Upper lobe of left lung (tissue), 6 donors: ENCODE measurements around the gene EEPD1. TPM values are rescaled to one million over a fixed set of nuclear protein-coding genes. Genes with fewer than 3 reads are reported as not detected.

Experiments
- ATAC-seq, 2 donors: fragments of 200-7000 bp; cut with Tn5 transposase; one replicate each; pipeline ENCODE4 v1.9.1; 2022; ENCODE audit warnings: mild to moderate bottlenecking in 2 of 2, moderate library complexity in 2 of 2; ENCODE audit not compliant: low FRiP score in 2 of 2
- DNase-seq, 2 donors: peaks; one replicate each; pipeline ENCODE4 v3.0.0-alpha.2; 2019 to 2020
- H3K27ac ChIP-seq, 4 donors: fragments of 200-600 bp; sonication (generic); one replicate each; pipeline ENCODE4 v1.5.1; 2016 to 2019
- H3K27me3 ChIP-seq, 4 donors: fragments of 200-600 bp; sonication (generic); one replicate each; pipeline ENCODE4 v1.5.1; 2017 to 2019
- H3K36me3 ChIP-seq, 4 donors: fragments of 200-600 bp; sonication (generic); one replicate each; pipeline ENCODE4 v1.5.1; 2016 to 2019
- H3K4me1 ChIP-seq, 4 donors: fragments of 200-600 bp; sonication (generic); one replicate each; pipeline ENCODE4 v1.5.1; 2018 to 2019
- H3K4me3 ChIP-seq, 4 donors: fragments of 200-600 bp; sonication (generic); one replicate each; pipeline ENCODE4 v1.5.1; 2017 to 2019; ENCODE audit warnings: mild to moderate bottlenecking in 2 of 4, moderate library complexity in 1 of 4
- H3K9me3 ChIP-seq, 4 donors: fragments of 200-600 bp; sonication (generic); one replicate each; pipeline ENCODE4 v1.5.1; 2018 to 2019
- CTCF ChIP-seq, 6 experiments: fragments of 450-650 bp in 4 of 6; fragments of 200-600 bp in 2 of 6; sonication (generic) in 2 of 6; IDR thresholded peaks; one replicate each; pipeline ENCODE4 v1.5.1; 2016 to 2019; ENCODE audit warnings: antibody characterized with exemption in 6 of 6
- EP300 ChIP-seq, 4 donors: sonication (generic); formaldehyde crosslinking; IDR thresholded peaks; one replicate each; pipeline ENCODE4 v1.5.1; 2017; ENCODE audit warnings: antibody characterized with exemption in 4 of 4, control low read depth in 2 of 4
- POLR2A ChIP-seq, 4 donors: fragments of 450-650 bp; IDR thresholded peaks; one replicate each; pipeline ENCODE4 v1.5.1; 2016 to 2017; ENCODE audit warnings: antibody characterized with exemption in 4 of 4, mild to moderate bottlenecking in 2 of 4
- POLR2AphosphoS5 ChIP-seq, 2 donors: sonication (generic); formaldehyde crosslinking; IDR thresholded peaks; one replicate each; pipeline ENCODE4 v1.5.1; 2017; ENCODE audit warnings: antibody characterized with exemption in 2 of 2
- WGBS, 2 donors: methylation state at CpG; one replicate each; pipeline ENCODE4 v1.1.5; 2017 to 2018; 5-methylcytosine and 5-hydroxymethylcytosine counted together
- total RNA-seq, 6 donors: library from RNA; depleted of rRNA in 4 of 6; stranded (reverse); fragments of >200 nt in 4 of 6; gene quantifications; one replicate each; pipeline versions ENCODE4 v1.1.0 to v1.2.1, GENCODE V29; 2016 to 2021
- donor health status: DM: no; HTN: no; CAD: no; lungs with moderate emphysema.
- donor health status: DM: no; HTN: yes; CAD: no; lungs with severe emphysema.

The EEPD1 gene
- total RNA-seq, 6 donors from 2014 or later: 5.9 to 25.1 (median 11.2) TPM

DNA sequence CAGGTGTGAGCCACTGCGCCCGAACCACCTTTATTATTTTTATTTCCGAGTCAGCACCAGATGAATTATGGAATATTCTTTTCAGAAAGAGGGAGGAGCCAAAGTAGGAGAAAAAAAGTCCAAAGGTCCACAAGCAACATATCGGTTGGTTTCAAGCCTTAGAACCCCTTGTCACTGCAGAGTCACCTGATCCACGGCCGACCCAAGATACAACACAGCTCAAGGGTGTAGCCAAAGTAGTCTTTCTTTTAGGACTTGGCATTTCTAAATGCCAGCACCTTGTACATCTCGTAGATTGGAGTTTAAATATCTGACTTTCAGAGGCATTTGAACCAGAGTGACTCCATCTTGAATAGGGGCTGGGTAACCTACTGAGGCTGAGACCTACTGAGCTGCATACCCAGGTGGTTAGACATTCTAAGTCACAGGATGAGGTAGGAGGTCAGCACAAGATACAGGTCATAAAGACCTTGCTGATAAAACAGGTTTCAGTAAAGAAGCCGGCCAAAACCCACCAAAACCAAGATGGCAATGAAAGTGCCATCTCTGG, 122.8 kb downstream of the EEPD1 start:
- TF ChIP-seq POLR2A (IDR thresholded peaks at IDR 0.05): no peak
- TF ChIP-seq EP300 (IDR thresholded peaks at IDR 0.05): no peak

GRCh38 chr7:36276428-36277248, 123.6 kb downstream of the EEPD1 start:
- no peak for DNase-seq
- H3K9me3 ChIP-seq: no peaks in the 10 kb centered on the region
- ATAC-seq: no peak
- 72 to 85% methylated on average over 5 to 7 of the region's 7 CpGs for WGBS, 2 donors
- H3K4me3 ChIP-seq: no peak overlapping the region
- TF ChIP-seq EP300 (IDR thresholded peaks at IDR 0.05): no peak
- no peak for TF ChIP-seq POLR2AphosphoS5 (IDR thresholded peaks at IDR 0.05)
- TF ChIP-seq POLR2A (IDR thresholded peaks at IDR 0.05): no peak
- no peak for TF ChIP-seq CTCF (IDR thresholded peaks at IDR 0.05)
- no peak overlapping the region for H3K27ac ChIP-seq
- H3K36me3 ChIP-seq: no peaks in the 10 kb centered on the region
- H3K27me3 ChIP-seq: no peaks in the 10 kb centered on the region
- H3K4me1 ChIP-seq: peaks cover 18 to 27% (median 24%) of the 10 kb centered on the region in 4 donors

More for the DNA sequence above, 122.8 kb downstream of the EEPD1 start:
- no peak overlapping the region for H3K4me3 ChIP-seq
- 85 to 97% methylated on average over 8 of the region's 8 CpGs for WGBS, 2 donors
- H3K9me3 ChIP-seq: no peaks in the 10 kb centered on the region
- DNase-seq (no peak), ATAC-seq (no peak)
- H3K27ac ChIP-seq: no peak overlapping the region
- no peaks in the 10 kb centered on the region for H3K36me3 ChIP-seq
- H3K4me1 ChIP-seq: peaks cover 11 to 21% (median 17%) of the 10 kb centered on the region in 4 donors
- no peaks in the 10 kb centered on the region for H3K27me3 ChIP-seq

DNA sequence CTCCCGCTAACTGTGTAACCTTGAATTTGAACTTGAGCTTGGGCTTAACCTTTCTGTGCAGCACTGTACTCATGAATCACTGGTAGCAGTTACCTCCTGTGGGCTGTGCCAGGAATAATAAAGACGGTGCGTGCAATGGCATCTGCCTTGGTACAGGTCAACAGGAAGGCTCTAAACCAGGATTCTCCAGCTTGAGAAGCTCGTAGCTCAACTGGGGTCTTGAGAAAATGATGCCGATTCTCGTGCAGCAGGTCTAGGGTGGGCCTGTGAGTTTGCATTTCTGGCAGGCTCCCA, 124.1 kb downstream of the EEPD1 start:
- no peak overlapping the region for H3K27ac ChIP-seq
- TF ChIP-seq EP300 (IDR thresholded peaks at IDR 0.05) (no peak), POLR2A (IDR thresholded peaks at IDR 0.05) (no peak), POLR2AphosphoS5 (IDR thresholded peaks at IDR 0.05) (no peak), CTCF (IDR thresholded peaks at IDR 0.05) (no peak)
- peaks cover 20 to 26% (median 25%) of the 10 kb centered on the region in 4 donors for H3K4me1 ChIP-seq
- no peak for ATAC-seq
- no peaks in the 10 kb centered on the region for H3K36me3 ChIP-seq
- WGBS, 2 donors: 93 to 95% methylated on average over 6 of the region's 6 CpGs
- H3K4me3 ChIP-seq: no peak overlapping the region
- no peaks in the 10 kb centered on the region for H3K27me3 ChIP-seq
- no peak for DNase-seq
- no peaks in the 10 kb centered on the region for H3K9me3 ChIP-seq

- ATAC-seq (no peak), DNase-seq (no peak)
- H3K27me3 ChIP-seq: no peaks in the 10 kb centered on the region
- WGBS, 2 donors: 86 to 87% methylated on average over 7 of the region's 7 CpGs
- H3K4me1 ChIP-seq: peaks cover 20 to 24% (median 21%) of the 10 kb centered on the region in 4 donors
- TF ChIP-seq CTCF (IDR thresholded peaks at IDR 0.05) (no peak), EP300 (IDR thresholded peaks at IDR 0.05) (no peak), POLR2AphosphoS5 (IDR thresholded peaks at IDR 0.05) (no peak), POLR2A (IDR thresholded peaks at IDR 0.05) (no peak)
- no peaks in the 10 kb centered on the region for H3K36me3 ChIP-seq
- no peak overlapping the region for H3K27ac ChIP-seq
- H3K4me3 ChIP-seq: no peak overlapping the region
- no peaks in the 10 kb centered on the region for H3K9me3 ChIP-seq
Observed at GRCh38 chr7:36278069-36278619, 125.1 kb downstream of the EEPD1 start.

DNA sequence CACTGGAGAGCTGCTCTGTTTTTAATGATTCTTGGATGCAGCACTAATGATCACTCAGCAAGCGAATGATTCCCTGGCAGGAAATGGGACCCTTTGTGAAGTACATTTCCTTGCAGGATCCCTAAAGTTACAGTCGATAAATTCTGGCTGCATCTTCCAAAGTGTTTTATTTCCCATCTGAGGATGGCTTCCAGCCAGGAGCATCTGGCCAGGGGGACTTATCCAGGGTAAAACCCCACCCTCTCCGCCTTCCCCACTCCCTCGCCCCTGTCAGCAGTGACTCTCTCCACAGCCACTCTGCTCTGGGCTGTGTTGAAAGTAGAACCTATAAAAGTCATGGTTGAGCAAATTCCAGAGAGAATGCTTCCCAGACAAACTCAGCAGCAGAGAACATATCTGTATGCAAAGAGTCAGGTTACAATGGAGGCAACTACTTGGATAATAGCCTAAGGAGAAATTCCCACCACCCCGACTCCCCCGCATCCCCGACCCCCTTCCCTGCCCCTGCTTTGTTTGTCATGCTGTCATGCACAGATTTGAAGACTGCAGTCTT, 125.6 kb downstream of the EEPD1 start:
- Histone ChIP-seq H3K9me3 (no peaks in the 10 kb centered on the region), H3K27ac (no peak overlapping the region), H3K4me3 (no peak overlapping the region), H3K4me1 (peaks cover 19 to 20% (median 20%) of the 10 kb centered on the region in 4 donors), H3K27me3 (no peaks in the 10 kb centered on the region), H3K36me3 (no peaks in the 10 kb centered on the region)
- no peak for DNase-seq
- TF ChIP-seq EP300 (IDR thresholded peaks at IDR 0.05): no peak
- TF ChIP-seq POLR2AphosphoS5 (IDR thresholded peaks at IDR 0.05): no peak
- no peak for TF ChIP-seq POLR2A (IDR thresholded peaks at IDR 0.05)
- TF ChIP-seq CTCF (IDR thresholded peaks at IDR 0.05): no peak
- WGBS, 2 donors: 62 to 63% methylated on average over 6 to 7 of the region's 7 CpGs
- no peak for ATAC-seq
